HG03280 (cell line): ENCODE data around the gene KIF17.
A peak's percentile ranks its signal among the peaks of the same experiment; 100 is the strongest.

ENCODE experiments used
- ATAC-seq: cut with Tn5 transposase; IDR thresholded peaks from one replicate; pipeline ENCODE4 v1.9.1; 2021; ENCODE audit warnings: mild to moderate bottlenecking, moderate library complexity; ENCODE audit not compliant: unreplicated experiment

Gene KIF17

DNA sequence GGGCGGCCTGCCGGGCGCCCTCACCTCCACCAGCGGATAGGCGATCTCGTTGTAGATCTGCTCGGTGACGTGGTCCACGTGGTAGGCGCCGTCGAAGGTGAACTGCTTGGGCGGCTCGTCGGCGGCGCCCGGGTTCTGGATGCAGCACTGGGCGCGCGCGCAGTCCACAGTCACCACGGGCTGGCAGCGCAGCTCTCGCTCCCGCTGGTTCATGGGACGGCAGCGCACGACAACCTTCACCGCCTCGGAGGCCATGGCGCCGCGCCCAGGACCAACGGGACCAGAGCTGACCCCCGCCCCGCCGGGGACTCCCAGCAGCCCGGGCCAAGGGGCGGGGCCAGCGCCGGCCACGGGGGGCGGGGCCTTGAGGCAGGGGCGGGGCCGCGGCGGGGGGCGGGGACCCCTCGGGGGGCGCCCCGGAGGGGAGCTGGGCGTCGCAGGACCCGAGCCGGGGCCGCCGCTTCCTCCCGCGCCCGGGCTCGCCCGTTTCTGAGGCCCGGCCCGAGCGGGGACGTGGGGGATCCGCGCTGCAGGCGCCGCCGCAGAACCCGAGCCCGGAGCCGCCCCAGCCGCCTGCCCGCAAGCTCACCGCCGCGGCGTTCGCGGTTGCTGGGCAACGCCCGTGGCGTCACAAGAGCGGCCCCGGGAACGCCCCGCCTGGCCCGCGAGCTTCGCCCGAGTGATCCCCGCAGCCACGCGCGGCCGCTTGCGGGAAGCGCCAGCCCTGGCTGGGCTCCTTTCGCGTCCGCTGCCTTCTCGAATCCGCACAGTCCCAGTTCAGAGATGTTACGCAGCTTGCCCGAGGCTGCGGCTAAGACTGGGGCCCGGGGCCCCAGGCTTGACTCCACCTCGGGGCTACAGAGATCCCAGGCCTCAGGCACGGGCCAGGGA, at the start of gene KIF17:
TSS of gene KIF17 (minus strand) at position 556 of the 891 bp plus-strand sequence. CDS start at position 255, 301 bp downstream.
- peak; percentile 53 for ATAC-seq

DNA sequence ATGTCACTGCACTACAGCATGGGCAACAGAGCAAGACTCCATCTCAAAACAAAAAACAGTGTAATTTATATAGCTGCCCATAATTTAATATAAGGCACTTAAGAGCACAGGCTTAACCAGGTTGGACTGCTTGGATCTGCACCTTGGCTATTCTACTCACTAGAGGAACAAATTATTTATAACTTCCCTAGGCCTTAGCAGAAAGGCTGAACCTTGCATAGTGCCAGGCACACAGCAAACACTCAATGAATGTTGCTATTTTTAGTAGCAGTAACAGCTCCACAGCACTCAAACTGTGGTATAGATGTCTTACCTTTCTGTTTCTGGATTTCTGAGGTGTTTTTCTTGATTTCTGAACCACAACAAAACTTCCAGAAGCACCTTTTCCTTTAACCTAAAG, 49.5 kb upstream of the KIF17 start:
- no peak for ATAC-seq

DNA sequence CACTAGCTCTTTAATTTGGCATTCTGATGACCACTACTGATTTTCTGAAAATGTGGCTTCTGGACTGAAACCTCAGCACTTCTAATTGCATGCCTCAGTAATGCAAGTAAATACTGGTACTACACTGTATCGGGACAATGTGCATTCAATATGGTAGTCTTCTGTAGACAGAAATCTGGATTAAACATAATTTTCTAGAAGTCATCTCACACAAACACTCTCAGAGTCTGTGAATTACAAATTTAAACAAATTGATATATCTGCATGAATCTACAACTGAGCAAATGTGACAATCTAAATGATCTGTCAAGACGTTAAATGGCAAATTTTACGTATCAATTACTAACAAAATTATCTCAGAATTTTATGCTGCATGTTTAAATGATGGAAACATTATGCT, 45.6 kb upstream of the KIF17 start:
- ATAC-seq: no peak

DNA sequence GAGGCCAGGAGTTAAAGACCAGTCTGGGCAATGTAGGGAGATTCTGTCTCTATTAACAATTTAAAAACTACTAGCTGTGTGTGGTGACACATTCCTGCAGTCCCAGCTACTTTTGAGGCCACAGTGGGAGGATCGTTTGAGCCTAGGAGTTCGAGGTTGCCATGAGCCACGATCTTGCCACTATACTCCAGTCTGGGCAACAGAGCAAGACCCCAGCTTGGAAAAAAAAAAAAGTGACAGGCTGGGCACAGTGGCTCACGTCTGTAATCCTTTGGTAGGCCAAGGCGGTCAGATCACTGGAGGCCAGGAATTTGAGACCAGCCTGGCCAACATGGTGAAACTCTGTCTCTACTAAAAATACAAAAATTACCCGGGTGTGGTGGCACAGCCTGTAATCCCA, 42.5 kb upstream of the KIF17 start:
- ATAC-seq: no peak

DNA sequence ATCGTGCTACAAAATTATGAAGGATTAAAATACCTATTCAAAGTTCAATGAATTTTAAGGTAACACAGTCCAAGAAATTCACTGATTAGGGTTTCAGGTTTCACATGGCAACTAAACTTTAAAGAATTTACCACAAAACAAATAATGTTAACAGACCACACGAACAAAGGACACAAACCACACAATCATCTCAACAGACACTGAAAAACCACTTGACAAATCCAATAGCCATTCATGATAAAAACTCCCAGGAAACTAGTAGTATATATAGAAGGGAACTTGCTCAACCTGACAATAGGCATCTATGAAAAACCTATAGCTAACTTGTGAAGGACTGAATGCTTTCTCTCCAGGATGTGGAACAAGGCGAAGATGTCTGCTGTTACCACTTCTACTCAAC, 35.8 kb upstream of the KIF17 start:
- no peak for ATAC-seq

DNA sequence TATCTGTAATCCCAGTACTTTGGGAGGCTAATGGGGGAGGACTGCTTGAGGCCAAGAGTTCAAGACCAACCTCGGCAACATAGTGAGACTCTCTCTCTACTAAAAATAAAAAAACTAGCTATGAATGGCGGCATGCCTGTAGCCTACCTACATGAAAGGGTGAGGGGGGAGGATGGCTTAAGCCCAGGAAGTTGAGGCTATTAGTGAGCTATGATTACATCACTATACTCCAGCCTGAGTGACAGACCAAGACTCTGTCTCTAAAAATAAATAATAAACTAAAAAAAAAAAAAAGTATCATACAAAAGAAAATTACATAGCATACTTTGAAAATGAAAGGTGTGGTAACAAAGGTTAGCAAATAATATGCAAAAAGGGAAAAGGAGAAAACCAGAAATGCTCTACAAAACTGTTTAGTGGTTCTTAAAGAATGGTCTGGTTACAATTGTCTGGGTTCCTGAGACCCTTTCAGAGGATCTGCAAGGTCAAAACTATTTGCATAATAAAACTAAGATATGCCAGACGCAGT, 33.7 kb upstream of the KIF17 start:
- no peak for ATAC-seq

DNA sequence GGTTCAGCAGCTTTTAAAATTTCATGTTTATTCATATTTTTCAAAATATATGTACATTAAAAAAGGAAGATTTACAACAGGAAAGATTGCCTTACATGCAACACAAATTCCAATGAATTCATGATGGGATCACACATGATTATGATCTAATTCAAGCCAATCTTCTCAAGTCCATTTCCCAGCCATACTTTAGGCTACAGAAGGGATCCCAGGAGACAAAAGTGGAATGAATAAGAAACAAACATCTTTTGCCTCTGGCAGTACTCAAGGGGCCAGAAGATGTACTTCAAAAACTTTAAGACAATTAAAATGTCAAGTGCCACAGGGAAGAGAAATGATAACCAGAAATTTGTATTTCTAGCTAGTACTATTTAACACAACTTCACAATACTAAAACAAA, 24.9 kb upstream of the KIF17 start:
- no peak for ATAC-seq

DNA sequence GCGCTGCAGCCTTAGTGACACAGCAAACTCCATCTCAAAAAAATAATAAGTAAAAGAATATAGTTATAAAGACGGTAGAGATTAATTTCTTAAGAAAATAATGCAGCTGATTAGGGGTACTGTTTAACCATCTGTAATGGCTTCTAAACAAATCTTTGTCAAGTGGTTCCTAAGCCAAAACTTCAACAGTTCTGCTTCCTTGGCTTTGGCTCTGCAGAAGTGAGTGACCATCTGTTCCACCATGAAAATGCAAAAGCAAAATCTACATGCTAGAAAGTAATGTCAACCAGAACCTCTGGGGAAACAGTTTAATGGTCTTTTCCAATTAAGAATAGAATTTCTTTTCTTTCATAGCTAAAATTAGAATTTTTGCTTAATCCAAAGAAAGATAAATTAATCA, 23.0 kb upstream of the KIF17 start:
- no peak for ATAC-seq

DNA sequence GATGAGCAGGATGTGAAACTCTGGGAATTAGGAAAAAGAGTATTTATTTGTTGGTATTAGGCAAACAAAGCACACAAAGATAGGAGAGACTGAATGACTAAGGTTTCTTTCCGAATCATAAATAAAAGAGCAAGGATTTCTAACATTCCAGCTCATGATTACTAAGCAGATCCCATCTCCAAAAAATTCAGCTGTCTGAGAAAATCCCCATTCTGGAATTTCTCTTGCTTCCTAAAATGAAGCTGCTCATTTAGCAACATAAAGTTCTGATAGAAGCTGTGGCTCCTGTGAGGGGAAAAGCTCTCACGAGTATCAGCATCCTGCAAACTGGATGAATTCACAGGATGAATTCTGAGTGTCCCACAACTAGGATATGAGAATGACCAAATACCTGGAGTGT, 21.4 kb upstream of the KIF17 start:
- ATAC-seq: no peak

DNA sequence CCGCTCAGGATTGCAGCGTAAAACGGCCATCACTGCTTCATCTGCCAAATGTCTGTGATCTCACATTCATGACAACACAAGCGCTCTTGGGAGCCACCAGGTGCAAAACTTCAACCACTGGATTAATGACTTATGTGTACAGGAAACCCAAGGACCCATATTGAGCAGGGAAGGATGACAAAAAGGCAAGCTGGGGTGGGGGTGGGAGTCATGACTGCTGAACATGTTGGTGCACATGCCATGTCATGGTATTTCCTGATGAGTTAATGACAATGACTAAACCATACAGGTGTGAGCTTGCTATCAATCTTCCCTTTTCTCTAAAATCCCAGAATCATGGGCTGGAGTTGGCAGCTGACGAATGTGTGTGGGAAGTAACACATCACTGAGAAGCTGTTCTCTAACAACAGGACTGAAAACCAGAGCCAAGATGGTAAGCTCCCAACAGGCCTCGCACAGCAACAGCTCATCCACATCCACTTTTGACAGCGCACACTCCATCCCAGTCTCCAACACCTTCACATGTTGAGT, 17.8 kb upstream of the KIF17 start:
- no peak for ATAC-seq

DNA sequence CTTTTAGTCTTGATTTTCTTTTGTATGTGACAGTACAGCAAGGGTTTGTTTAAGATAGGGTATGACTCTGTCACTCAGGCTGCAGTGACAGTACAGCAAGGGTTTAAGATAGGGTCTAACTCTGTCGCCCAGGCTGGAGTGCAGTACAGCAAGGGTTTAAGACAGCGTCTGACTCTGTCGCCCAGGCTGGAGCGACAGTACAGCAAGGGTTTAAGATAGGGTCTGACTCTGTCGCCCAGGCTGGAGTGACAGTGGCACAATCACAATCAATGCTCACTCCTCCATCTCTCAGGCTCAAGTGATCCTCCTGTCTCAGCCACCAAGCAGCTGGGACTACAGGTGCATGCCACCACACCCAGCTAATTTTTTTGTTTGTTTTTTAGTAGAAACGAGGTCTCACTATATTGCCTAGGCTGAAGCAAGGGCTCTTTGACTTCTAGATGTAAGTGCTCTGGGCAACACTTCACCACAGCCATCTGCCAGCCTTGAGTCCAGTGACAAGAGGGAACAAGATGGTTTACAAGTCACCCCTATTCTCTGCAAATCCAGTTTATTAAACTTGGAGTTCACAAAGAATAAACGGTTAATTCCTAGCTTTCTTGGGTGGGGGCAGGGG, 15.7 kb upstream of the KIF17 start:
- peak; percentile 12 for ATAC-seq

DNA sequence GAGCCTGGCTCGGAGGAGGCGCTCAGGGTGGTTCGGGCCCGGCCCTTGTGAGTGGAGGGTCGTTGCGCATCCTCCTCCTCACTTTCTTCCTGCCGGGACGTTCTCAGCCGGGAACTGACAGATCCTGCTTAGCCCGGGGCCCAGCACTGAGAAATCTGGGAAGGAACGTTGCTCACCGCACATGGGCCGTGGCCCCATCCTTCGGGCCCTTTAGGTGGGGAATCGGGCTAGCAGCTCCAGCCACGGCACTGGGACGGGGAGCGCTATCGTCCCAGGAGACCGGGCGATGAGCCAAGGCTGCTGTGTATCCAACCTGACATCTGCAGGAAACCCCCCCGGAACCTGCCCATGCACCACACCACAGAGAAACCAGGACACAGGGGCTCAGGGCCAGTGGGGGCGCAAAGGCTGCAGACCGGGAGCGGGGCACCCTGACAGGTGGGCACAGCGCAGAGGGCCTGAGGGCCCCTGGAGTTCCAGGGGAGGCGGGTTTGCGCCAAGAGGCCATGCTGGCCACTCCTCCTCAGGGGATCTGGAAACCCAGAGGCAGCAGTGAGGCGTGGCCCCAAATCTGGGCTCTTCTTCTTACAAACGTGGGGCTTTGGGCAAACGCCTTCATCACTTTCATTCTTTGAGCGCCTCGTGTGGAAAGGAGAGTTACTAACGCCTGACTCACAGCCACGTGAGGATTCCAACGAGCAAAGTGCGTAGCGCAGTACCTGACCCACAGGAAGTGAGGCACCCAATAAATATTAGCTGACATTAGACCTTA, 15.0 kb upstream of the KIF17 start, which contains the start of gene SH2D5:
TSS of gene SH2D5 (minus strand) at position 116 of the 772 bp plus-strand sequence. CDS start 4,659 bp downstream, outside the sequence.
- ATAC-seq: peak; percentile 53

DNA sequence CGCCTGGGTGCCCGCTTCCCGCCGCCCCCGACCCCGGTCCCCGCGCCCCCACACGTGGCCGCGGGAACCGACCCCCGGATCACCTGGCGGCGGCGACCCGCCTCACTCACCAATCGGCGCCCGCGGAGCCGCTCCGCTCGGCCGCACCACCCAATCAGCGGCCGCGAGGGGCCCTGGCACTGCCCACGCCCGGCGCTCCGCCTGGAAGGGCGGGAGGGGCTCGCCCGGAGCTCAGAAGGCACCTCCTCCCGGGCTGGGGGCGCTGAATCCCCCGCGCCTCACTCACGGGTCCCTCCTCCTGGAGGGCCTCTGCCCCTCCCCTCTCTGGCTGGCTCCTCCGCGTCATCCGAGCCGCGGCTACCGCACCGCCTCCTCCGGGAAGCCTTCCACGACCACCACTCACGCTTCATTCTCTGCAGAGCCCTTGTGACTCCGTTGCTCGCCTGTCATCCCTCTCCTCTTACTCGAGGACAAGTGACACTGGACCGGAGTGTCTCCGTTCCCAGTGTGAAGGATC, 14.3 kb upstream of the KIF17 start:
- no peak for ATAC-seq

DNA sequence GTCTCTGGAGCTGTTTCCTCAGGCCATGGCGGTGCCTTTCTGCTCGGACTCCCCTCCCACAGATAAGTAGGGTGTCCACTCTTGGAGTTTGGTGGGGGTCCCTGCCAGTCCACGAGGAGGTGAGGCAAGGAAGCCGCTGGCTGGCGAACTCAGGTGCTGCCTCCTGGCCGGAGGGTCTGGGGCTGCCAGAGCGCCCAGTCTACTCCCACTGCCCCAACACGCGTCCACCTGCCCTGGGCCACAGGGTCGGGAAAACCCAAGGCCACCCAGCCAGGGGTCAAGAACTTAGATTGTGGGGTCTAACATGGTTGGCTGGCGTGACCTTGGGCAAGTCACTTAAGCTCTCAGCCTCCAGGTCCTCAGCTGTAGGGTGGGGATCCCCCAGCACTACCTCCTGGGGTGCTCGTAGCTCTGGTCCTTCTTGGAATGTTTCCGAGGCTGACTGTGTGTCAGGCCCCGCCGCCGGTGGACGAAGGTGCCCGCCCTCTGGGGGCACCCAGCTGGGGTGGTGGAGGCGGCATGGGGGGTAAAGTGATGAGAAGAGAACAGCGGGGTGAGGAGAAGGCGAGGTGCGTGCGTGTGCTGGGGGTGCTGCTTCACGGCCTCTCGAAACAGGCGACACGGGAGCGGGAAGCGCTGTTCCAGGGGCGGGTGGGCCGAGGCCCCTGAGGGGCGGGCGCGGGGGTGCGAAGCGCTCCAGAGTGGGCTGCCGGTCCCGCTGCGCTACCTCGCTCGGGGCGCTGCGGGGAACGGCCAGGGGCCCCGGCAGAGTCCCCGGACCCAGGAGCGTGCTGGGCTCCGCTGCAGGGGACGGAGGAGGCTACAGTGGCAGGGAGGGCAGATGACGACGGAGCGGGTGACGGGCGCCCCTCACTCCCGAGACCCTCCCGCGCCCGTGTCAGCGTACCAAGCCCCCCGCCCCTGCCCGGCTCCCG, 13.5 kb upstream of the KIF17 start:
- no peak for ATAC-seq

DNA sequence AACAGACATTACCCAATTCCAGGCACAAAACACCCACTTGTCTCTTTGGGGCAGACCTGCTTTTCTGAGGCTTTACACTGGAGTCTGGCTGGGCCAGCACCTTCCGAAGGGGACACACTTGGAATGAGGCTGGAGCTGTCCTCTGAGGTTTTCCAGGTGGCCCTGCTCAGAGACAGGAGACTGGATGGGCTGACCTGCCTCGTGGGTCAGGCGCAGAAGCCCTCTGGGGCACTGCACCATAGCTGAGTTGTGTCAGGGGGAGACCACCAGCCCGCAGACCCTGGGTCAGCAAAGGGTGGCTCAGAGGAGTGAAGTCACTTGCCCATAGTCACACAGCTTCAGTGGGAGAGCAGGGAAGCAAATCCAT, 12.9 kb upstream of the KIF17 start:
- ATAC-seq: no peak

DNA sequence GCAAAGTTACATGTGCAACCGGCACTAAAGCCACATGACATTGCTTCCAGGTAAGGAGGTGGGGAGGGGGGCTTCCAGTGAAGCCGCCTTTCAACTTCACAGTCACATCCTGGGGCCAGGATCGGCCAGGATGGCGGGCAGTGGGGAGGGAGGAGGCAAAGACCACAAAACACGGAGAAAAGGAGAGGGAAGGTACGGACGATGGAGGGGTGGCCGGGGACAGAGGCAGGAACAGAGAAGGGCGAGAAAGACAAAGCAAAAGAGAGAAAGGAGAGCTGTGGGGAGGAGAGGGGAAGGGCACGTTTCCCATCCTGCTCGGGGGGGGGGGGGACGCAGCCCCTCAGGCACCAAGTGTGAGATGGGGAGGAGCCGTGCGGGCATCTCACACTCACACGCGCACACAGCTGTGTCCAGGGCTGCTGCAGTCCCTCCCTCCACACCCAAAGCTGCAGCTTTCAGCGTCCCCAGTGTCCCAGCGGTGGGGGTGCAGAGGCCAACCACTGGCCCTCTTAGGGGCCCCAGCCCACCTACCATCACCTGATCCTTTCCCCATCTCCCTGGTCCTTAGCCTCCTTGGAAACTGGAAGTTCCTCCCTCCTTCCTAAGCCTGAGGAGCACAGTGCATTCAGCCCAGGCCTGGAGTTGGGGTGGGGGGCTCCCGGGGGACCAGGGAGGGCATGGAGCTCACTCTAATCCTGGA, 12.3 kb upstream of the KIF17 start:
- no peak for ATAC-seq

DNA sequence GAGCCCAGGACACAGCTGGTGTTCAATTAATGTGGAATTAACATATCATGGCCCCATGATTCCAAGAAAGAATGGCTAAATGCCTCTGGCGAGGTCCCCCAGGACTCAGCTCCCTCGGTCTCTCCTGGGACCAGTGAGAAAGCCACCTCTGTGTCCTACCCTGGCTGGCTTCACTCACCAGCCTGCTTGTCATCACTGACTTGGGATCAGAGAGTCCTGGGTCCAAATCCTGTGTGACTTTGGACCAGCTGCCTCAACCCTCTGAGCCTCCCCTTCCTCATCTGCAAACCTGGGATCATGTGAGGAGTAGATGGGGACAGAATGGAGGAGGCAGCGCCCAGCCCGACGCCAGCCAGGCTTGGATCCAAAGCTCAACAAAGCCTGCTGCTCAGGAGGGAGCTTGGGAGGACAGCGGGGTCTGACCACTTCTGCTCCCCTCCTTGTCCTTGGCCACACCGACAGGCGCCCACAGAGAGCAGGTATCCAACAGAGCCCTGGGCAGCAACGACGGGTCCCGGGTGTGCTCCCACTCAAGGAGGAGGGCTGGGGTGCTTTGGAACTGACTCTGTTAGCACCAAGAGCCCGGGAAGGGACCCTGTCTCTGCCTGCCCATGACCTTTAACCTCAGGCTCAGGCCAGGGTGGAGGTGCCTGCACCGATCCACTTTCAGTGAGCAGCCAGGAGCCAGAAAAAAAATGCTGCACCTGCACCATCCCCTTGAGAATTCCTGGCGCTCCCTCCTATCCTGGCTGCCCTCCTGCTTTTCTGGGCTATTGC, 11.5 kb upstream of the KIF17 start:
- ATAC-seq: no peak

DNA sequence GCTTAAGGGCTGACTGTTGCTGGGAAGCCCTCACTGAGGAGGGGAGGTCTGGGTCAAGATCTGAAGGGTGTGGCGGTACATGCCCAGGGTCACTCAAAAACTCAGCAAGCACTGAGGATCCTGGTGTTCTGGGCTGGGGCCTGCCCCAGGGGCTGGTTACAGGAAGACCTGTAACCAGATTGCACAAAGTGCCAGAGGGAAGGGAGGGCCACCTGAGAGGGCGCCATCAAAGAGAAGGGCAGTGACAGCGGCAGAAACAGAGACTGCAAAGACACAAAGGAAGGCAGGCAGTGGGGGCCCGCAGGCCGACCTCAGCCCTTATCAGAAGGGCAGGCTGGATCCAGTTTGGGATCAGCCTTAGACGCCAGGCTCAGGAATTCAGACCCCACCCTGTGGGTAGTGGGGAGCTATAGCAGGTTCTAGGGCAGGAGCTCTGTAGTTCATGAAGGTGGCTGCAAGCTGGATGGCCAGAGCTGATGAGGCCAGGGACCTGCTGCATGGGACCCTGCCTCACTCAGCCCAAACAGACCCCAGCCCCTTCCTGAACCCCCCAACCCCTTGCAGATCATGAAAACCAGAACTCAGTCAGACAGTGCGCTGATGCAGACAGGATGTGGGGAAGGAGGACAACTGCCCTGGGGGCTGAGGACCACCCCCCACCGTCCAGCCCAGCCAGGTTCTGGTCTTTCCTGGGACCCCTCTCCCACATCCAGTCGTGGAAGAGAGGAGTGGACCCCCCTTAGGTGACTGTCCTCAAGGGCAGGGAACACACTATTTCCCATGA, 10.8 kb upstream of the KIF17 start:
- no peak for ATAC-seq
